Measurements from ENCODE around the gene CCIN.

The CCIN gene

GRCh38 chr9:36208521-36209253 lies 39.5 kb downstream of the CCIN start:
- Mint-ChIP-seq H3K4me1 (ENCODE audit: low read depth) (peaks cover 45% of the 10 kb centered on the region), H3K9me3 (no peaks in the 10 kb centered on the region), H3K36me3 (ENCODE audit: low read depth) (peaks cover 75% of the 10 kb centered on the region), H3K4me3 (no peak overlapping the region), H3K27ac (peak overlapping the region; percentile 5), H3K27me3 (ENCODE audit: low read depth) (no peaks in the 10 kb centered on the region)

GRCh38 chr9:36210722-36211121 lies 41.5 kb downstream of the CCIN start:
- H3K4me1 Mint-ChIP-seq (ENCODE audit: low read depth): peaks cover 49% of the 10 kb centered on the region
- H3K9me3 Mint-ChIP-seq: no peaks in the 10 kb centered on the region
- peaks cover 65% of the 10 kb centered on the region for H3K36me3 Mint-ChIP-seq (ENCODE audit: low read depth)
- no peaks in the 10 kb centered on the region for H3K27me3 Mint-ChIP-seq (ENCODE audit: low read depth)
- H3K4me3 Mint-ChIP-seq: no peak overlapping the region
- H3K27ac Mint-ChIP-seq: no peak overlapping the region

- H3K27me3 Mint-ChIP-seq (ENCODE audit: low read depth): no peaks in the 10 kb centered on the region
- no peak overlapping the region for H3K4me3 Mint-ChIP-seq
- peaks cover 63% of the 10 kb centered on the region for H3K36me3 Mint-ChIP-seq (ENCODE audit: low read depth)
- H3K9me3 Mint-ChIP-seq: no peaks in the 10 kb centered on the region
- H3K4me1 Mint-ChIP-seq (ENCODE audit: low read depth): peaks cover 49% of the 10 kb centered on the region
- H3K27ac Mint-ChIP-seq: no peak overlapping the region
These were observed 42.3 kb downstream of the CCIN start for GRCh38 chr9:36211510-36211909.

- Mint-ChIP-seq H3K9me3 (no peaks in the 10 kb centered on the region), H3K4me3 (no peak overlapping the region), H3K27me3 (ENCODE audit: low read depth) (no peaks in the 10 kb centered on the region), H3K4me1 (ENCODE audit: low read depth) (peaks cover 47% of the 10 kb centered on the region), H3K36me3 (ENCODE audit: low read depth) (peaks cover 60% of the 10 kb centered on the region), H3K27ac (peak overlapping the region; percentile 1)
These were observed 44.2 kb downstream of the CCIN start for GRCh38 chr9:36213387-36213786.

GRCh38 chr9:36213989-36214388 lies 44.8 kb downstream of the CCIN start:
- H3K27me3 Mint-ChIP-seq (ENCODE audit: low read depth): no peaks in the 10 kb centered on the region
- peaks cover 48% of the 10 kb centered on the region for H3K4me1 Mint-ChIP-seq (ENCODE audit: low read depth)
- no peak overlapping the region for H3K4me3 Mint-ChIP-seq
- no peaks in the 10 kb centered on the region for H3K9me3 Mint-ChIP-seq
- H3K36me3 Mint-ChIP-seq (ENCODE audit: low read depth): peaks cover 62% of the 10 kb centered on the region
- no peak overlapping the region for H3K27ac Mint-ChIP-seq

- no peaks in the 10 kb centered on the region for H3K27me3 Mint-ChIP-seq (ENCODE audit: low read depth)
- peaks cover 49% of the 10 kb centered on the region for H3K4me1 Mint-ChIP-seq (ENCODE audit: low read depth)
- H3K36me3 Mint-ChIP-seq (ENCODE audit: low read depth): peaks cover 62% of the 10 kb centered on the region
- no peaks in the 10 kb centered on the region for H3K9me3 Mint-ChIP-seq
- H3K27ac Mint-ChIP-seq: no peak overlapping the region
- H3K4me3 Mint-ChIP-seq: no peak overlapping the region
These were observed 45.4 kb downstream of the CCIN start for GRCh38 chr9:36214571-36214970.

GRCh38 chr9:36217256-36217968 lies 48.2 kb downstream of the CCIN start:
- Mint-ChIP-seq H3K9me3 (peaks cover 2% of the 10 kb centered on the region), H3K4me1 (ENCODE audit: low read depth) (peaks cover 47% of the 10 kb centered on the region), H3K4me3 (peak overlapping the region; percentile 61), H3K36me3 (ENCODE audit: low read depth) (peaks cover 55% of the 10 kb centered on the region), H3K27ac (peak overlapping the region; percentile 75), H3K27me3 (ENCODE audit: low read depth) (no peaks in the 10 kb centered on the region)

GRCh38 chr9:36218011-36218410 lies 48.8 kb downstream of the CCIN start:
- Mint-ChIP-seq H3K4me3 (peak overlapping the region; percentile 61), H3K4me1 (ENCODE audit: low read depth) (peaks cover 46% of the 10 kb centered on the region), H3K36me3 (ENCODE audit: low read depth) (peaks cover 59% of the 10 kb centered on the region), H3K9me3 (peaks cover 7% of the 10 kb centered on the region), H3K27me3 (ENCODE audit: low read depth) (no peaks in the 10 kb centered on the region), H3K27ac (peak overlapping the region; percentile 72)

- Mint-ChIP-seq H3K4me3 (peak overlapping the region; percentile 61), H3K36me3 (ENCODE audit: low read depth) (peaks cover 59% of the 10 kb centered on the region), H3K27ac (peak overlapping the region; percentile 72), H3K9me3 (peaks cover 8% of the 10 kb centered on the region), H3K27me3 (ENCODE audit: low read depth) (no peaks in the 10 kb centered on the region), H3K4me1 (ENCODE audit: low read depth) (peaks cover 42% of the 10 kb centered on the region)
These were observed 49.3 kb downstream of the CCIN start for GRCh38 chr9:36218411-36218901.

Data from T-helper 1 cell treated with Interleukin-12 subunit alpha and Interleukin-12 subunit beta and Interleukin-4 antibody, amounts not matched to agents 30 μg/mL and 1 μg/mL, for 36 hours (primary cell).